DOHH2 (cell line): ENCODE data around the gene CFAP97.
"Not testable (repeated sequence)": the region's sequence is repeated elsewhere in the genome, so short reads cannot be mapped to it uniquely, and the experiment has no call there.

Experiments
- EZH2phosphoT487 ChIP-seq: fragments of 200-600 bp; sonication (generic); IDR thresholded peaks from 2 replicates; pipeline ENCODE4 v1.6.1; 2017; ENCODE audit warnings: borderline replicate concordance, mild to moderate bottlenecking, antibody characterized with exemption, low read length, moderate library complexity, mixed read lengths
- TF ChIP-seq, protein P1 (sequence below): fragments of 200-600 bp; sonication (generic); IDR thresholded peaks from one replicate; pipeline ENCODE4 v1.5.1; 2014; ENCODE audit warnings: antibody characterized with exemption, mild to moderate bottlenecking, low read depth, low read length; ENCODE audit not compliant: poor library complexity, severe bottlenecking

GRCh38 chr4:185209852-185210101, 6.0 kb upstream of the CFAP97 start:
- TF ChIP-seq, protein P1, sequence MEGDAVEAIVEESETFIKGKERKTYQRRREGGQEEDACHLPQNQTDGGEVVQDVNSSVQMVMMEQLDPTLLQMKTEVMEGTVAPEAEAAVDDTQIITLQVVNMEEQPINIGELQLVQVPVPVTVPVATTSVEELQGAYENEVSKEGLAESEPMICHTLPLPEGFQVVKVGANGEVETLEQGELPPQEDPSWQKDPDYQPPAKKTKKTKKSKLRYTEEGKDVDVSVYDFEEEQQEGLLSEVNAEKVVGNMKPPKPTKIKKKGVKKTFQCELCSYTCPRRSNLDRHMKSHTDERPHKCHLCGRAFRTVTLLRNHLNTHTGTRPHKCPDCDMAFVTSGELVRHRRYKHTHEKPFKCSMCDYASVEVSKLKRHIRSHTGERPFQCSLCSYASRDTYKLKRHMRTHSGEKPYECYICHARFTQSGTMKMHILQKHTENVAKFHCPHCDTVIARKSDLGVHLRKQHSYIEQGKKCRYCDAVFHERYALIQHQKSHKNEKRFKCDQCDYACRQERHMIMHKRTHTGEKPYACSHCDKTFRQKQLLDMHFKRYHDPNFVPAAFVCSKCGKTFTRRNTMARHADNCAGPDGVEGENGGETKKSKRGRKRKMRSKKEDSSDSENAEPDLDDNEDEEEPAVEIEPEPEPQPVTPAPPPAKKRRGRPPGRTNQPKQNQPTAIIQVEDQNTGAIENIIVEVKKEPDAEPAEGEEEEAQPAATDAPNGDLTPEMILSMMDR, result not testable (repeated sequence)
- TF ChIP-seq EZH2phosphoT487, result not testable (repeated sequence)
